Vagina (tissue), 2 donors: ENCODE measurements around the gene STX1B. TPM values are rescaled to one million over a fixed set of nuclear protein-coding genes. Genes with fewer than 3 reads are reported as not detected.

Experiments used
- DNase-seq, 2 donors: peaks; one replicate each; pipeline ENCODE4 v3.0.0-alpha.2; 2017; ENCODE audit errors: extremely low spot score in 2 of 2
- H3K27ac ChIP-seq: fragments of 200-600 bp; sonication (generic); one replicate; pipeline ENCODE4 v1.5.1; 2019
- H3K27me3 ChIP-seq: fragments of 200-600 bp; sonication (generic); one replicate; pipeline ENCODE4 v1.5.1; 2019
- H3K36me3 ChIP-seq, 2 donors: fragments of 200-600 bp; sonication (generic); one replicate each; pipeline ENCODE4 v1.5.1; 2017 to 2019
- H3K4me1 ChIP-seq: fragments of 200-600 bp; sonication (generic); one replicate; pipeline ENCODE4 v1.5.1; 2019
- H3K4me3 ChIP-seq, 2 donors: fragments of 200-600 bp; sonication (generic); 1 replicate in 1 of 2; 2 replicates in 1 of 2; pipeline ENCODE4 v1.5.1; 2016 to 2019
- H3K9me3 ChIP-seq: fragments of 200-600 bp; sonication (generic); one replicate; pipeline ENCODE4 v1.5.1; 2019
- CTCF ChIP-seq, 3 experiments: fragments of 450-650 bp in 2 of 3; fragments of 200-600 bp in 1 of 3; sonication (generic) in 1 of 3; IDR thresholded peaks; one replicate each; pipeline ENCODE4 v1.5.1; 2017 to 2019; ENCODE audit warnings: antibody characterized with exemption in 3 of 3, mild to moderate bottlenecking in 2 of 3, moderate library complexity in 2 of 3
- POLR2A ChIP-seq, 2 donors: fragments of 450-650 bp; IDR thresholded peaks; one replicate each; pipeline ENCODE4 v1.6.1; 2017; ENCODE audit warnings: antibody characterized with exemption in 2 of 2, mild to moderate bottlenecking in 2 of 2, moderate library complexity in 2 of 2
- POLR2AphosphoS5 ChIP-seq, 2 donors: sonication (generic); formaldehyde crosslinking; IDR thresholded peaks; one replicate each; pipeline ENCODE4 v1.9.0; 2017; ENCODE audit warnings: antibody characterized with exemption in 2 of 2, mild to moderate bottlenecking in 2 of 2, low read depth in 1 of 2; ENCODE audit not compliant: insufficient read depth in 1 of 2
- intact Hi-C: fragments of 100-400 bp; cut with DNase I; formaldehyde crosslinking; loops from one replicate; pipeline ENCODE4 v1.15.1; 2023
- total RNA-seq: library from RNA; depleted of rRNA; stranded (reverse); fragments of >200 nt; gene quantifications from one replicate; pipeline ENCODE4 v1.2.3, GENCODE V29; 2016

The STX1B gene
- total RNA-seq, 1 donor from 2014 or later = 4.7 TPM

GRCh38 chr16:30986129-30986991, 24.1 kb downstream of the STX1B start:
- Histone ChIP-seq H3K4me1 (peaks cover 13% of the 10 kb centered on the region), H3K9me3 (no peaks in the 10 kb centered on the region), H3K4me3 (no peak overlapping the region), H3K36me3 (peaks cover 0 to 14% of the 10 kb centered on the region in 2 donors), H3K27me3 (no peaks in the 10 kb centered on the region), H3K27ac (peak overlapping the region; percentile 15)
- no peak for TF ChIP-seq POLR2AphosphoS5 (IDR thresholded peaks at IDR 0.05; ENCODE audit: insufficient read depth in 1 of 2, low read depth in 1 of 2)
- intact Hi-C loops = loop anchor here (5.0 to 10.0 kb wide), 3 partner anchors 88 to 456 kb away; partner anchors contain the start of genes ZNF646, ZNF668 and ZNF843
- no peak for DNase-seq

GRCh38 chr16:30985401-30986128, 24.9 kb downstream of the STX1B start:
- intact Hi-C loops = loop anchor here (5.0 to 10.0 kb wide), 3 partner anchors 89 to 457 kb away; partner anchors contain the start of genes ZNF646, ZNF668 and ZNF843
- Histone ChIP-seq H3K9me3 (no peaks in the 10 kb centered on the region), H3K27me3 (no peaks in the 10 kb centered on the region), H3K4me1 (peaks cover 13% of the 10 kb centered on the region), H3K4me3 (peak overlapping the region; percentile 39 to 51), H3K36me3 (peaks cover 0 to 21% of the 10 kb centered on the region in 2 donors), H3K27ac (peak overlapping the region; percentile 15)
- DNase-seq = peak in 1 of 2 donors; percentile 90
- TF ChIP-seq POLR2A (IDR thresholded peaks at IDR 0.05) = no peak
- peak in 1 of 2 donors; percentile 30 for TF ChIP-seq POLR2AphosphoS5 (IDR thresholded peaks at IDR 0.05; ENCODE audit: insufficient read depth in 1 of 2, low read depth in 1 of 2)

DNA sequence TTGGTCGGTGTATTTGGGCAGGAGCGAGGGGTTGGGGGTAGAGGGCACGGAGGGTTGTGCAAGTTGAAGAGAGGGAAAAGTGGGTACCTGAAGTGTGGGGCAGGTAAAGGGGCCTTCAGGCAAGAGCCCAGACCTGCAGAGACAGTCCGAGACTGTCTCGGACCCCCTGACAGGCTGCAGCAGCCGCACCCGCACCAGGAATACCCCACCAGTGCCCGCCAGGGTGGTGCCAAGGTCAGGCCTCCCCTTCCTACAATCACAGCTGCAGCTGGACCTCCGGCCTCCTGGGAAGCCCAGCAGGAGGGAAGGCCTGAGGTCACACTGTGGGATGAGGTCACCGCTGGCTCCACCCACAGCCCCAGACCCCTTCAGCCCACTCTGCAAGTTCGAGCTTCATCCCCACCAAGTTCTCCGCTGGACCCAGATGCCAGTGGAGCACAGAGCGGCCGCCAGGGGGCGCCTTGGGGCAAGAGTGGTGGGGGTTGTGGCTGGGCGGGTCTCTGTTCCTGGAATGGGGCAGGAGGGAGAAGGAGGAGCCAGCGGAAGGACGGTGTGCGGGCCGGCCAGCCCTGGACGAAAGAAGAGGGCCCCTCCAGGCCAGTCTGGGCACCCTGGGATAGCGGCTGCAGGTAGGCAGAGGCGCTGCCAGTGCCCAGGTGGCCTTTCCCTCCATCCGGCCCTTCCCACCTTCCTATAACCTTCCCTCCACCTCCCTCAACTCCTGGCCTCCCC, 25.6 kb downstream of the STX1B start, which contains the start of gene HSD3B7:
HSD3B7 (plus strand) TSS at position 539 of the 732 bp plus-strand sequence. CDS start 452 bp downstream, outside the sequence.
- peaks cover 0 to 29% of the 10 kb centered on the region in 2 donors for H3K36me3 ChIP-seq
- peak in 1 of 2 donors; percentile 90 for DNase-seq
- TF ChIP-seq CTCF (IDR thresholded peaks at IDR 0.05) = peak; percentile 90 to 96 (median 93)
- no peak for TF ChIP-seq POLR2A (IDR thresholded peaks at IDR 0.05)
- TF ChIP-seq POLR2AphosphoS5 (IDR thresholded peaks at IDR 0.05; ENCODE audit: insufficient read depth in 1 of 2, low read depth in 1 of 2) = peak; percentile 60 to 65
- peak within 1 kb of the TSS; percentile 39 to 51 for H3K4me3 ChIP-seq
- intact Hi-C loops = loop anchor here (5.0 to 10.0 kb wide), 4 partner anchors 90 to 882 kb away; partner anchors contain the start of genes ZNF646, ZNF668 and ZNF843
- H3K27ac ChIP-seq = peak within 1 kb of the TSS; percentile 15
- no peaks in the 10 kb centered on the region for H3K9me3 ChIP-seq
- peaks cover 13% of the 10 kb centered on the region for H3K4me1 ChIP-seq
- no peaks in the 10 kb centered on the region for H3K27me3 ChIP-seq

- TF ChIP-seq CTCF (IDR thresholded peaks at IDR 0.05) = no peak
- TF ChIP-seq POLR2AphosphoS5 (IDR thresholded peaks at IDR 0.05; ENCODE audit: insufficient read depth in 1 of 2, low read depth in 1 of 2) = no peak
- TF ChIP-seq POLR2A (IDR thresholded peaks at IDR 0.05) = no peak
- no peak overlapping the region for H3K4me3 ChIP-seq
- intact Hi-C loops = loop anchor here (5.0 to 10.0 kb wide), 2 partner anchors 91 to 883 kb away; partner anchors contain the start of genes ZNF646 and ZNF668
- H3K27me3 ChIP-seq = no peaks in the 10 kb centered on the region
- H3K36me3 ChIP-seq = peaks cover 0 to 37% of the 10 kb centered on the region in 2 donors
- no peaks in the 10 kb centered on the region for H3K9me3 ChIP-seq
- DNase-seq = peak in 1 of 2 donors; percentile 85
- peaks cover 13% of the 10 kb centered on the region for H3K4me1 ChIP-seq
- H3K27ac ChIP-seq = no peak overlapping the region
Observed at GRCh38 chr16:30983898-30984610, 26.4 kb downstream of the STX1B start.

DNA sequence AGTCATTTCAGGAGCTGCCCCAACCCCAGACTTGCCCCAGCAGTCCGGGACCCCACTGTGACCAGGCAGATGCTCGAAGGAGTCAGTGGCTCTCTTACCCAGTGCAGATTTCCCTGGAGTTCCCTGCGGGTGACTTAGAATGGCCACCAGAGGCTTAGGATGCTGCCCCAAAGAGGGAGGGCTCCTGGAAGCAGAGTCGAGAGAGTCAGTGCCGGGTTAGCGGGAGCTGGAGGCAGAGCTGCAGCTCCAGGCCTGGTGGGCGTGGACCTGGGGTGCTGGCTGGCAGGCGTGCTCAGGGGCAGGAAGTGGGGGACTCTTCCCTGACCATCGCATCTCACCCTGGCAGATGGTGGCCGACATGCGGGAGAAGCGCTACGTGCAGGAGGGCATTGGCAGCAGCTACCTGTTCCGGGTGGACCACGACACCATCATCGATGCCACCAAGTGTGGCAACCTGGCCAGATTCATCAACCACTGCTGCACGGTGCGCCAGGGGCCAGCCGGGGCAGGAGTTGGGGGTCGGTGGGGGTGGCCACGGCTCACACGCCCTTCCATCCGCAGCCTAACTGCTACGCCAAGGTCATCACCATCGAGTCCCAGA, 27.0 kb downstream of the STX1B start:
- H3K27me3 ChIP-seq = no peaks in the 10 kb centered on the region
- peaks cover 13% of the 10 kb centered on the region for H3K4me1 ChIP-seq
- TF ChIP-seq POLR2AphosphoS5 (IDR thresholded peaks at IDR 0.05; ENCODE audit: insufficient read depth in 1 of 2, low read depth in 1 of 2) = no peak
- TF ChIP-seq CTCF (IDR thresholded peaks at IDR 0.05) = no peak
- TF ChIP-seq POLR2A (IDR thresholded peaks at IDR 0.05) = no peak
- peaks cover 0 to 42% of the 10 kb centered on the region in 2 donors for H3K36me3 ChIP-seq
- H3K27ac ChIP-seq = no peak overlapping the region
- intact Hi-C loops = loop anchor here (5.0 to 10.0 kb wide), 2 partner anchors 91 to 884 kb away; partner anchors contain the start of genes ZNF646 and ZNF668
- no peaks in the 10 kb centered on the region for H3K9me3 ChIP-seq
- no peak overlapping the region for H3K4me3 ChIP-seq
- peak in 1 of 2 donors; percentile 85 for DNase-seq
